Endothelial cell of umbilical vein (primary cell): ENCODE results near the gene CORO2B. TPM values are rescaled to one million over a fixed set of nuclear protein-coding genes. Genes with fewer than 3 reads are reported as not detected.

ENCODE experiments used
- BruUV-seq: library from RNA; stranded (reverse); fragments of 400-500 nt; replicated peaks from 2 replicates; lab custom pipeline; 2021; lab: Mats Ljungman, UMichigan
- CTCF ChIA-PET: fragments of 300-600, 350-600 bp; sonication (Branson Sonifier 250); formaldehyde crosslinking; loops from one replicate; lab custom pipeline; 2021; ENCODE audit warnings: antibody characterized with exemption, inconsistent platforms; lab: Charles Lee
- POLR2A ChIA-PET: fragments of 300-600, 350-600 bp; sonication (Branson Sonifier 250); formaldehyde crosslinking; loops from one replicate; lab custom pipeline; 2021; ENCODE audit warnings: antibody characterized with exemption, inconsistent platforms; lab: Charles Lee
- DNase-seq: peaks from one replicate; pipeline ENCODE4 v3.0.0-alpha.2; 2011; ENCODE audit warnings: low read depth, low spot score
- FAIRE-seq: peaks from 2 replicates; lab custom pipeline; 2011; peaks lifted over from hg19 to GRCh38; lab: Jason Lieb, UNC
- H2AFZ ChIP-seq: 2 replicates; pipeline ENCODE4 v1.6.0; 2012; ENCODE audit warnings: low read depth, low read length, control low read depth, inconsistent platforms
- H3K27ac ChIP-seq: 2 replicates; pipeline ENCODE4 v1.5.1; 2011; ENCODE audit warnings: low read depth, mild to moderate bottlenecking, control low read depth, low read length, moderate library complexity; ENCODE audit not compliant: insufficient read depth
- H3K27me3 ChIP-seq, 2 experiments: 2 replicates each; pipeline versions ENCODE4 v1.6.0 to v1.6.1; 2011; ENCODE audit warnings: low read length in 2 of 2, mixed read lengths in 1 of 2; ENCODE audit not compliant: control insufficient read depth in 2 of 2, insufficient read depth in 2 of 2
- H3K36me3 ChIP-seq, 2 experiments: 2 replicates in 1 of 2; 3 replicates in 1 of 2; pipeline ENCODE4 v1.5.1; 2011; ENCODE audit warnings: low read length in 2 of 2, mild to moderate bottlenecking in 1 of 2, moderate library complexity in 1 of 2; ENCODE audit not compliant: control insufficient read depth in 2 of 2, insufficient read depth in 2 of 2; ENCODE audit errors: extremely low read depth in 1 of 2
- H3K4me1 ChIP-seq: 3 replicates; pipeline ENCODE4 v1.5.1; 2011; ENCODE audit warnings: mild to moderate bottlenecking, low read length; ENCODE audit not compliant: control insufficient read depth, insufficient read depth; ENCODE audit errors: extremely low read depth
- H3K4me2 ChIP-seq: 2 replicates; pipeline ENCODE4 v1.6.1; 2011; ENCODE audit warnings: low read length, control low read depth, mixed read lengths; ENCODE audit not compliant: insufficient read depth
- H3K4me3 ChIP-seq, 3 experiments: fragments of 200-600 bp in 1 of 3; sonication (generic), shearing (Covaris generic) in 1 of 3; replicated peaks in 1 of 3; 2 replicates each; pipeline ENCODE4 v1.5.1; 2011 to 2016; ENCODE audit warnings: control low read depth in 3 of 3, low read length in 3 of 3, mild to moderate bottlenecking in 2 of 3, inconsistent platforms in 1 of 3, low read depth in 1 of 3, moderate library complexity in 1 of 3; ENCODE audit not compliant: insufficient read depth in 1 of 3
- H3K79me2 ChIP-seq: 2 replicates; pipeline ENCODE4 v1.6.0; 2012; ENCODE audit warnings: low read length, inconsistent platforms; ENCODE audit not compliant: control insufficient read depth, insufficient read depth
- H3K9ac ChIP-seq: replicated peaks from 2 replicates; pipeline ENCODE3; 2011; ENCODE audit warnings: low read length, control low read depth; ENCODE audit not compliant: insufficient read depth; ENCODE audit errors: extremely low read depth
- H3K9me1 ChIP-seq: replicated peaks from 3 replicates; pipeline ENCODE4 v1.6.0; 2011; ENCODE audit warnings: mild to moderate bottlenecking, low read length; ENCODE audit not compliant: control insufficient read depth, insufficient read depth; ENCODE audit errors: extremely low read depth
- H3K9me3 ChIP-seq: replicated peaks from 2 replicates; pipeline ENCODE4 v1.5.1; 2012; ENCODE audit warnings: low read length, inconsistent platforms; ENCODE audit not compliant: control insufficient read depth, insufficient read depth
- H4K20me1 ChIP-seq: replicated peaks from 2 replicates; pipeline ENCODE3; 2011; ENCODE audit warnings: mild to moderate bottlenecking, low read length; ENCODE audit not compliant: control insufficient read depth, insufficient read depth; ENCODE audit errors: extremely low read depth
- EZH2 ChIP-seq: IDR thresholded peaks from 2 replicates; pipeline ENCODE4 v1.6.1; 2012; ENCODE audit warnings: borderline replicate concordance, low read depth, mild to moderate bottlenecking, moderate library complexity, low read length, inconsistent platforms; ENCODE audit not compliant: severe bottlenecking
- FOS ChIP-seq: IDR thresholded peaks from 2 replicates; pipeline ENCODE4 v1.6.1; 2011; ENCODE audit warnings: mild to moderate bottlenecking, low read length, moderate library complexity, borderline replicate concordance; ENCODE audit not compliant: insufficient read depth
- GATA2 ChIP-seq: IDR thresholded peaks from 2 replicates; pipeline ENCODE4 v1.7.0; 2011; ENCODE audit warnings: low read depth, mild to moderate bottlenecking, moderate library complexity, mixed read lengths, low read length; ENCODE audit not compliant: insufficient read length, insufficient read depth
- JUN ChIP-seq: IDR thresholded peaks from 2 replicates; pipeline ENCODE4 v1.6.1; 2011; ENCODE audit warnings: borderline replicate concordance, low read depth; ENCODE audit not compliant: insufficient read length, insufficient read depth
- MYC ChIP-seq: IDR thresholded peaks from one replicate; pipeline ENCODE4 v1.6.1; 2011; ENCODE audit warnings: mild to moderate bottlenecking, low read depth, low read length
- POLR2A ChIP-seq: IDR thresholded peaks from 2 replicates; pipeline ENCODE4 v1.6.1; 2012; ENCODE audit warnings: low read depth, mild to moderate bottlenecking, control low read depth, low read length
- POLR2AphosphoS5 ChIP-seq: IDR thresholded peaks from 2 replicates; pipeline ENCODE4 v1.6.1; 2012; ENCODE audit warnings: low read depth, mild to moderate bottlenecking, control low read depth, low read length, moderate library complexity; ENCODE audit not compliant: insufficient read depth
- dilution Hi-C: fragments of 300-500 bp; cut with MboI; formaldehyde crosslinking; loops from one replicate; pipeline ENCODE4 v1.15.0; 2019; ENCODE audit warnings: low sequenced_read_pairs; ENCODE audit not compliant: extremely low pct_ligation_motif_present
- intact Hi-C: fragments of 100-400 bp; cut with micrococcal nuclease; formaldehyde crosslinking; loops from one replicate; pipeline ENCODE4 v1.10.0; 2022
- polyA plus RNA-seq, 4 experiments: library from polyadenylated mRNA; depleted of rRNA in 3 of 4; stranded (reverse) in 3 of 4; unstranded in 1 of 4; fragments of >200 nt; gene quantifications; 2 replicates each; pipeline versions ENCODE4 v1.2.1 to v1.2.3, GENCODE V29; 2011 to 2012; ENCODE audit warnings: missing spikeins in 1 of 4
- total RNA-seq: library from RNA; stranded (reverse); gene quantifications from 2 replicates; pipeline ENCODE4 v1.2.3, GENCODE V29; 2021
- TF ChIP-seq, protein P1 (sequence below), 2 donors: IDR thresholded peaks; 1 replicate in 1 of 2; 2 replicates in 1 of 2; pipeline ENCODE4 v1.5.1; 2011; ENCODE audit warnings: low read length in 2 of 2, mild to moderate bottlenecking in 2 of 2, moderate library complexity in 2 of 2, control low read depth in 1 of 2, inconsistent platforms in 1 of 2, low read depth in 1 of 2; ENCODE audit not compliant: insufficient read depth in 1 of 2; ENCODE audit errors: extremely low read depth in 1 of 2
- TF ChIP-seq, protein P2 (sequence below): IDR thresholded peaks from 2 replicates; pipeline ENCODE4 v1.6.1; 2011; ENCODE audit not compliant: insufficient read depth, insufficient read length

Gene CORO2B
- total and polyA plus RNA-seq, 2 donors (not counting 3 experiments of a cell fraction or from before 2014, with no cell fraction given), result 2.4 to 3.7 TPM

DNA sequence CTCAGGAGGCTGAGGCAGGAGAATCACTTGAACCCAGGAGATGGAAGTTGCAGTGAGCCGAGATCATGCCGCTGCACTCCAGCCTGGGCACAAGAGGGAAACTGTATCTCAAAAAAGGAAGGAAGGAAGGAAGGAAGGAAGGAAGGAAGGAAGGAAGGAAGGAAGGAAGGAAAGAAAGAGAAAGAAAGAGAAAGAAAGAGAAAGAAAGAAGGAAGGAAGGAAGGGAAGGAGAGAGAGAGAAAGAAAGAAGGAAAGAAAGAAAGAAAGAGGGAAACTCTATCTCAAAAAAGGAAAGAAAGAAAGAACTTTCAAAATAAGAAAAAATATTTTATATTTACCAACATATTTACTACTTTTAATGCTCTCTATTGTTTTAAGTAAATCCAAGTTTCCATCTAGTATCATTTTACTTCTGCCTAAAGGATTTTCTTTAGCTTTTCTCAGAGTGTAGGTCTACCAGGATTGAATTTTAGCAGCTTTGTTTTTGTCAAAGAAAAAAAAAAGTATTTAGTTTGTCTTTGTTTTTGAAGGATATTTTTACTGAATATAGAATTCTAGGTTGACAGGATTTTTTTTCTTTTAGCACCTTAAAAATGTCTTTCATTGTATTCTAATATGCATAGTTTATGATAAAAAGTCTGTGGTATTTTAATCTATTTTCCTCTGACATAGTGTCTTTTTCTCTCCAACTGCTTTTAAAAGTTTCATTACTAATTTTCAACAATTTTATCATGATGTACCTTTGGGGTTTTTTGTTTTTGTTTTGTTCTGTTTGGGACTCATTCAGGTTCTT is 47.2 kb upstream of the CORO2B start:
- Histone ChIP-seq H3K36me3 (no peaks in the 10 kb centered on the region), H3K4me3 (no peak overlapping the region), H3K4me2 (no peak overlapping the region), H3K4me1 (peaks cover 7% of the 10 kb centered on the region), H3K9ac (no peak overlapping the region), H3K27ac (no peak overlapping the region), H4K20me1 (no peaks in the 10 kb centered on the region), H3K27me3 (no peaks in the 10 kb centered on the region), H2AFZ (no peak overlapping the region), H3K9me3 (no peaks in the 10 kb centered on the region), H3K9me1 (no peaks in the 10 kb centered on the region), H3K79me2 (no peaks in the 10 kb centered on the region)
- POLR2A ChIA-PET, result no interaction called here
- DNase-seq, result no peak
- dilution Hi-C loops, result no loop called here
- no peak for TF ChIP-seq GATA2
- TF ChIP-seq, protein P1, sequence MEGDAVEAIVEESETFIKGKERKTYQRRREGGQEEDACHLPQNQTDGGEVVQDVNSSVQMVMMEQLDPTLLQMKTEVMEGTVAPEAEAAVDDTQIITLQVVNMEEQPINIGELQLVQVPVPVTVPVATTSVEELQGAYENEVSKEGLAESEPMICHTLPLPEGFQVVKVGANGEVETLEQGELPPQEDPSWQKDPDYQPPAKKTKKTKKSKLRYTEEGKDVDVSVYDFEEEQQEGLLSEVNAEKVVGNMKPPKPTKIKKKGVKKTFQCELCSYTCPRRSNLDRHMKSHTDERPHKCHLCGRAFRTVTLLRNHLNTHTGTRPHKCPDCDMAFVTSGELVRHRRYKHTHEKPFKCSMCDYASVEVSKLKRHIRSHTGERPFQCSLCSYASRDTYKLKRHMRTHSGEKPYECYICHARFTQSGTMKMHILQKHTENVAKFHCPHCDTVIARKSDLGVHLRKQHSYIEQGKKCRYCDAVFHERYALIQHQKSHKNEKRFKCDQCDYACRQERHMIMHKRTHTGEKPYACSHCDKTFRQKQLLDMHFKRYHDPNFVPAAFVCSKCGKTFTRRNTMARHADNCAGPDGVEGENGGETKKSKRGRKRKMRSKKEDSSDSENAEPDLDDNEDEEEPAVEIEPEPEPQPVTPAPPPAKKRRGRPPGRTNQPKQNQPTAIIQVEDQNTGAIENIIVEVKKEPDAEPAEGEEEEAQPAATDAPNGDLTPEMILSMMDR (IDR thresholded peaks at IDR 0.05; ENCODE audit: extremely low read depth in 1 of 2, insufficient read depth in 1 of 2, low read depth in 1 of 2, low read length in 2 of 2), result no peak
- no peak for TF ChIP-seq MYC
- TF ChIP-seq, protein P2, sequence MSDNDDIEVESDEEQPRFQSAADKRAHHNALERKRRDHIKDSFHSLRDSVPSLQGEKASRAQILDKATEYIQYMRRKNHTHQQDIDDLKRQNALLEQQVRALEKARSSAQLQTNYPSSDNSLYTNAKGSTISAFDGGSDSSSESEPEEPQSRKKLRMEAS, result no peak
- TF ChIP-seq POLR2A, result no peak
- no peak for TF ChIP-seq FOS
- TF ChIP-seq POLR2AphosphoS5, result no peak
- TF ChIP-seq JUN, result no peak
- TF ChIP-seq EZH2, result no peak
- FAIRE-seq, result no peak
- intact Hi-C loops, result no loop called here
- no TSS peak for BruUV-seq
- CTCF ChIA-PET, result interaction anchor here (1.9 kb wide), 1 partner anchor 19 kb away, joined by 4 read pairs; no protein-coding TSS in a partner anchor
